CD14-positive monocyte (primary cell): ENCODE measurements around the gene PHYHIPL. TPM values are rescaled to one million over a fixed set of nuclear protein-coding genes. Genes with fewer than 3 reads are reported as not detected.
"Not testable (repeated sequence)": the region's sequence is repeated elsewhere in the genome, so short reads cannot be mapped to it uniquely, and the experiment has no call there.

Experiments used
- DNase-seq, 3 donors: peaks; one replicate each; pipeline ENCODE4 v3.0.0-alpha.2; 2011 to 2022
- H2AFZ ChIP-seq: 2 replicates; pipeline ENCODE4 v1.6.0; 2012; ENCODE audit warnings: mild to moderate bottlenecking, low read depth, low read length, inconsistent platforms; ENCODE audit not compliant: insufficient read depth, poor library complexity, severe bottlenecking
- H3K27ac ChIP-seq, 2 donors: 1 replicate in 1 of 2; 2 replicates in 1 of 2; pipeline ENCODE4 v1.5.1; 2012 to 2013; ENCODE audit warnings: low read length in 2 of 2, control low read depth in 1 of 2, inconsistent platforms in 1 of 2, low read depth in 1 of 2, mild to moderate bottlenecking in 1 of 2
- H3K27me3 ChIP-seq, 2 donors: one replicate each; pipeline versions ENCODE4 v1.6.0 to v1.6.1; 2011 to 2013; ENCODE audit warnings: low read length in 2 of 2; ENCODE audit not compliant: control insufficient read depth in 2 of 2, insufficient read depth in 2 of 2
- H3K36me3 ChIP-seq, 2 donors: replicated peaks in 1 of 2; 1 replicate in 1 of 2; 2 replicates in 1 of 2; pipeline versions ENCODE4 v1.5.1 to v1.6.1; 2012 to 2013; ENCODE audit warnings: low read length in 2 of 2, control low read depth in 1 of 2, inconsistent platforms in 1 of 2, mild to moderate bottlenecking in 1 of 2; ENCODE audit not compliant: insufficient read depth in 2 of 2, control insufficient read depth in 1 of 2
- H3K4me1 ChIP-seq, 2 donors: 1 replicate in 1 of 2; 2 replicates in 1 of 2; pipeline versions ENCODE4 v1.5.1 to v1.6.1; 2012 to 2013; ENCODE audit warnings: low read length in 2 of 2, control low read depth in 1 of 2, inconsistent platforms in 1 of 2, mild to moderate bottlenecking in 1 of 2, moderate library complexity in 1 of 2; ENCODE audit not compliant: insufficient read depth in 2 of 2, control insufficient read depth in 1 of 2
- H3K4me2 ChIP-seq: replicated peaks from 2 replicates; pipeline ENCODE3; 2012; ENCODE audit warnings: low read length, moderate library complexity, mild to moderate bottlenecking; ENCODE audit not compliant: poor library complexity, severe bottlenecking; ENCODE audit errors: extremely low read depth
- H3K4me3 ChIP-seq, 3 experiments: fragments of 200-600 bp in 1 of 3; sonication (generic) in 1 of 3; replicated peaks in 1 of 3; 1 replicate in 2 of 3; 2 replicates in 1 of 3; pipeline ENCODE4 v1.5.1; 2011 to 2013; ENCODE audit warnings: low read length in 3 of 3, mild to moderate bottlenecking in 3 of 3, control low read depth in 2 of 3, low read depth in 2 of 3, inconsistent platforms in 1 of 3, moderate library complexity in 1 of 3
- H3K79me2 ChIP-seq: 2 replicates; pipeline ENCODE4 v1.6.0; 2012; ENCODE audit warnings: mild to moderate bottlenecking, control low read depth, inconsistent platforms, low read length, moderate library complexity; ENCODE audit not compliant: insufficient read depth
- H3K9ac ChIP-seq: 2 replicates; pipeline ENCODE4 v1.6.0; 2017; ENCODE audit warnings: low read length, mild to moderate bottlenecking; ENCODE audit not compliant: insufficient read depth, poor library complexity, severe bottlenecking
- H3K9me3 ChIP-seq, 2 donors: replicated peaks in 1 of 2; 1 replicate in 1 of 2; 2 replicates in 1 of 2; pipeline versions ENCODE4 v1.5.1 to v1.6.1; 2012 to 2013; ENCODE audit warnings: low read length in 2 of 2, control low read depth in 1 of 2; ENCODE audit not compliant: control insufficient read depth in 1 of 2, insufficient read depth in 1 of 2
- H4K20me1 ChIP-seq: 2 replicates; pipeline ENCODE4 v1.6.0; 2012; ENCODE audit warnings: mild to moderate bottlenecking, low read length, control low read depth, moderate library complexity; ENCODE audit not compliant: insufficient read depth
- H3K27ac Mint-ChIP-seq, 7 donors: one replicate each; pipeline ENCODE4 v1.8.0; 2020; ENCODE audit warnings: mild to moderate bottlenecking in 7 of 7, mixed read lengths in 7 of 7, moderate library complexity in 6 of 7, inconsistent platforms in 2 of 7
- H3K27me3 Mint-ChIP-seq, 3 donors: one replicate each; pipeline ENCODE4 v1.8.0; 2021 to 2022; ENCODE audit warnings: low read depth in 3 of 3, mild to moderate bottlenecking in 3 of 3, mixed read lengths in 3 of 3, moderate library complexity in 3 of 3, inconsistent platforms in 1 of 3
- H3K36me3 Mint-ChIP-seq, 2 donors: one replicate each; pipeline ENCODE4 v1.8.0; 2020; ENCODE audit warnings: mixed read lengths in 2 of 2, inconsistent platforms in 1 of 2, mild to moderate bottlenecking in 1 of 2
- H3K4me1 Mint-ChIP-seq: one replicate; pipeline ENCODE4 v1.8.0; 2020; ENCODE audit warnings: mild to moderate bottlenecking, mixed read lengths
- H3K4me3 Mint-ChIP-seq, 2 donors: one replicate each; pipeline ENCODE4 v1.8.0; 2020; ENCODE audit warnings: mild to moderate bottlenecking in 2 of 2, mixed read lengths in 2 of 2, moderate library complexity in 1 of 2
- H3K9me3 Mint-ChIP-seq, 7 donors: one replicate each; pipeline ENCODE4 v1.8.0; 2020 to 2022; ENCODE audit warnings: mixed read lengths in 7 of 7, mild to moderate bottlenecking in 6 of 7, moderate library complexity in 6 of 7, inconsistent platforms in 2 of 7
- CTCF ChIP-seq: fragments of 200-600 bp; IDR thresholded peaks from one replicate; pipeline ENCODE4 v1.8.0; 2022; ENCODE audit warnings: antibody characterized with exemption, mild to moderate bottlenecking
- WGBS: methylation state at CpG from one replicate; pipeline ENCODE4 v1.1.5; 2013; ENCODE audit warnings: missing lambda C conversion rate; ENCODE audit not compliant: insufficient coverage; 5-methylcytosine and 5-hydroxymethylcytosine counted together
- intact Hi-C, 2 donors: fragments of 100-400 bp; cut with micrococcal nuclease; formaldehyde crosslinking; loops; one replicate each; pipeline versions ENCODE4 v1.15.0 to v1.15.1; 2023
- polyA plus RNA-seq, 3 donors: library from polyadenylated mRNA; depleted of rRNA in 1 of 3; unstranded in 2 of 3; stranded (reverse) in 1 of 3; fragments of 300-500 nt in 2 of 3; fragments of >200 nt in 1 of 3; fragmentation: Illumina TruSeq in 2 of 3; gene quantifications; 1 replicate in 2 of 3; 2 replicates in 1 of 3; pipeline ENCODE4 v1.2.3, GENCODE V29; 2012 to 2021

The PHYHIPL gene
- polyA plus RNA-seq, 3 donors: not detected

- no peaks in the 10 kb centered on the region for H3K79me2 ChIP-seq
- H3K4me1 ChIP-seq: no peaks in the 10 kb centered on the region
- DNase-seq: no peak
- no peaks in the 10 kb centered on the region for H3K9me3 ChIP-seq
- H3K27me3 ChIP-seq: no peaks in the 10 kb centered on the region
- H3K36me3 ChIP-seq: no peaks in the 10 kb centered on the region
- Mint-ChIP-seq H3K36me3 (no peaks in the 10 kb centered on the region), H3K27me3 (peaks cover 0 to 1% (median 0%) of the 10 kb centered on the region in 3 donors), H3K9me3 (peaks cover 0 to 3% (median 0%) of the 10 kb centered on the region in 7 donors), H3K27ac (no peak overlapping the region), H3K4me3 (no peak overlapping the region), H3K4me1 (no peaks in the 10 kb centered on the region)
- H2AFZ ChIP-seq: no peak overlapping the region
- no peak overlapping the region for H3K9ac ChIP-seq
- H4K20me1 ChIP-seq: no peaks in the 10 kb centered on the region
- no peak overlapping the region for H3K27ac ChIP-seq
- intact Hi-C loops: no loop called here
- TF ChIP-seq CTCF: no peak
- H3K4me2 ChIP-seq: no peak overlapping the region
- no peak overlapping the region for H3K4me3 ChIP-seq
Observed at GRCh38 chr10:59222788-59223187, 46.3 kb downstream of the PHYHIPL start.

- H3K27me3 Mint-ChIP-seq, H3K79me2 ChIP-seq, H3K9ac ChIP-seq, DNase-seq, H4K20me1 ChIP-seq, H3K4me1 ChIP-seq, H2AFZ ChIP-seq, H3K4me2 ChIP-seq, H3K36me3 Mint-ChIP-seq, H3K4me3 ChIP-seq, H3K27ac ChIP-seq, H3K9me3 ChIP-seq, H3K4me1 Mint-ChIP-seq, H3K27me3 ChIP-seq, H3K9me3 Mint-ChIP-seq, H3K27ac Mint-ChIP-seq, H3K36me3 ChIP-seq, H3K4me3 Mint-ChIP-seq, intact Hi-C loops: not testable (repeated sequence)
- 100% methylated on average over 1 of the region's 2 CpGs for WGBS
Observed at GRCh38 chr10:59223597-59223996, 47.2 kb downstream of the PHYHIPL start.
